Hematopoietic multipotent progenitor cell treated with erythropoietin and hydrocortisone succinate and interleukin-3 and kit ligand, for 17 days (in vitro differentiated cells): ENCODE measurements around the gene DUS3L.

Experiments
- DNase-seq: peaks from one replicate; pipeline ENCODE4 v3.0.0-alpha.2; 2015; ENCODE audit warnings: low spot score

Gene DUS3L

GRCh38 chr19:5821521-5822180, 30.7 kb upstream of the DUS3L start:
- DNase-seq = no peak

GRCh38 chr19:5820785-5821184, 29.8 kb upstream of the DUS3L start:
- no peak for DNase-seq

GRCh38 chr19:5818594-5818993, 27.6 kb upstream of the DUS3L start:
- no peak for DNase-seq

- no peak for DNase-seq
These were observed 26.3 kb upstream of the DUS3L start for GRCh38 chr19:5817218-5817617.

GRCh38 chr19:5814852-5815246, 23.9 kb upstream of the DUS3L start:
- DNase-seq = no peak

- no peak for DNase-seq
These were observed 23.3 kb upstream of the DUS3L start for GRCh38 chr19:5814123-5814851.

- no peak for DNase-seq
These were observed 20.2 kb upstream of the DUS3L start for GRCh38 chr19:5811117-5811516.

GRCh38 chr19:5809469-5809868, 18.5 kb upstream of the DUS3L start:
- DNase-seq = no peak

GRCh38 chr19:5809053-5809452, 18.1 kb upstream of the DUS3L start:
- no peak for DNase-seq

GRCh38 chr19:5808120-5808816, 17.3 kb upstream of the DUS3L start:
- DNase-seq = no peak

GRCh38 chr19:5806905-5807304, 15.9 kb upstream of the DUS3L start:
- DNase-seq = no peak

- no peak for DNase-seq
These were observed 15.1 kb upstream of the DUS3L start for GRCh38 chr19:5806133-5806489.

GRCh38 chr19:5805462-5806132, 14.6 kb upstream of the DUS3L start:
- DNase-seq = no peak

GRCh38 chr19:5804516-5805461, 13.8 kb upstream of the DUS3L start, which contains the start of gene NRTN:
TSS of gene NRTN (plus strand) at chr19:5805067. CDS start at chr19:5824166, 19,099 bp downstream.
- DNase-seq = no peak

- DNase-seq = peak; percentile 86
These were observed 13.0 kb upstream of the DUS3L start for GRCh38 chr19:5803752-5804515.

- DNase-seq = no peak
These were observed 12.4 kb upstream of the DUS3L start for GRCh38 chr19:5803441-5803751.

GRCh38 chr19:5801796-5802619, 11.0 kb upstream of the DUS3L start:
- peak; percentile 59 for DNase-seq

GRCh38 chr19:5800361-5801270, 9.7 kb upstream of the DUS3L start:
- no peak for DNase-seq
